H1 (cell line): ENCODE data around the gene CHD5. TPM values are rescaled to one million over a fixed set of nuclear protein-coding genes. Genes with fewer than 3 reads are reported as not detected.

ENCODE experiments used
- CTCF ChIA-PET: fragments of 300-600 bp; sonication (Branson Sonifier 250); formaldehyde crosslinking; loops from one replicate; lab custom pipeline; 2021; ENCODE audit not compliant: partially characterized antibody; lab: Charles Lee
- POLR2A ChIA-PET: fragments of 300-600 bp; sonication (Branson Sonifier 250); formaldehyde crosslinking; loops from one replicate; lab custom pipeline; 2021; ENCODE audit warnings: inconsistent platforms; ENCODE audit not compliant: partially characterized antibody; lab: Charles Lee
- DNase-seq, 2 experiments: peaks; one replicate each; pipeline versions ENCODE4 v3.0.0 to v3.0.0-alpha.2; 2010 to 2022; ENCODE audit warnings: low spot score in 2 of 2, low read depth in 1 of 2, mixed read lengths in 1 of 2
- FAIRE-seq: peaks from 2 replicates; lab custom pipeline; 2011; peaks lifted over from hg19 to GRCh38; lab: Jason Lieb, UNC
- H2AFZ ChIP-seq: 2 replicates; pipeline ENCODE4 v1.8.1; 2012; ENCODE audit warnings: low read length, inconsistent platforms
- H2AK5ac ChIP-seq: 2 replicates; pipeline ENCODE4 v1.6.1; 2013; ENCODE audit warnings: low read depth, low read length
- H2BK120ac ChIP-seq: replicated peaks from 2 replicates; pipeline ENCODE3; 2013; ENCODE audit warnings: low read depth, low read length, inconsistent platforms
- H2BK12ac ChIP-seq: 2 replicates; pipeline ENCODE4 v1.6.1; 2013; ENCODE audit warnings: low read depth, low read length
- H2BK15ac ChIP-seq: 2 replicates; pipeline ENCODE4 v1.6.1; 2013; ENCODE audit warnings: low read length
- H2BK20ac ChIP-seq: 2 replicates; pipeline ENCODE4 v1.6.1; 2013; ENCODE audit warnings: low read length
- H2BK5ac ChIP-seq: 2 replicates; pipeline ENCODE4 v1.6.1; 2013; ENCODE audit warnings: low read depth, low read length
- H3K14ac ChIP-seq: 2 replicates; pipeline ENCODE4 v1.6.1; 2013; ENCODE audit warnings: inconsistent platforms; ENCODE audit not compliant: insufficient read length
- H3K18ac ChIP-seq: 2 replicates; pipeline ENCODE4 v1.6.1; 2013; ENCODE audit warnings: low read length; ENCODE audit errors: extremely low read depth
- H3K23ac ChIP-seq: 2 replicates; pipeline ENCODE4 v1.6.1; 2013; ENCODE audit warnings: inconsistent platforms; ENCODE audit not compliant: insufficient read length
- H3K23me2 ChIP-seq: 2 replicates; pipeline ENCODE4 v1.6.1; 2013; ENCODE audit warnings: low read depth, low read length
- H3K27ac ChIP-seq: 2 replicates; pipeline ENCODE4 v1.6.1; 2011; ENCODE audit warnings: low read depth, low read length, inconsistent platforms
- H3K27me3 ChIP-seq, 4 experiments: replicated peaks in 1 of 4; 1 replicate in 1 of 4; 2 replicates in 3 of 4; pipeline versions ENCODE4 v1.6.1 to v1.8.1; 2011 to 2013; ENCODE audit warnings: low read length in 3 of 4, mild to moderate bottlenecking in 3 of 4, inconsistent platforms in 2 of 4, mixed read lengths in 2 of 4, moderate library complexity in 1 of 4; ENCODE audit not compliant: control insufficient read depth in 3 of 4, insufficient read depth in 3 of 4; ENCODE audit errors: extremely low read depth in 1 of 4
- H3K36me3 ChIP-seq, 4 experiments: 2 replicates each; pipeline versions ENCODE4 v1.6.1 to v1.8.1; 2011 to 2013; ENCODE audit warnings: mild to moderate bottlenecking in 4 of 4, low read length in 3 of 4, moderate library complexity in 2 of 4, control low read depth in 1 of 4, inconsistent platforms in 1 of 4; ENCODE audit not compliant: insufficient read depth in 4 of 4, control insufficient read depth in 2 of 4
- H3K4ac ChIP-seq: replicated peaks from 2 replicates; pipeline ENCODE3; 2013; ENCODE audit warnings: low read length, low read depth, mixed read lengths, inconsistent platforms; ENCODE audit not compliant: insufficient read length
- H3K4me1 ChIP-seq, 4 experiments: replicated peaks in 1 of 4; 1 replicate in 1 of 4; 2 replicates in 3 of 4; pipeline versions ENCODE4 v1.6.1 to v1.8.1; 2011 to 2013; ENCODE audit warnings: low read length in 3 of 4, inconsistent platforms in 2 of 4, mixed read lengths in 1 of 4; ENCODE audit not compliant: insufficient read depth in 4 of 4, control insufficient read depth in 3 of 4
- H3K4me2 ChIP-seq, 2 experiments: 2 replicates each; pipeline versions ENCODE4 v1.6.1 to v1.8.1; 2011 to 2013; ENCODE audit warnings: low read depth in 2 of 2, low read length in 2 of 2, control low read depth in 1 of 2, inconsistent platforms in 1 of 2, mild to moderate bottlenecking in 1 of 2; ENCODE audit not compliant: insufficient read depth in 1 of 2
- H3K4me3 ChIP-seq, 4 experiments: fragments of 200-600, 300-600 bp in 1 of 4; sonication (generic), shearing (Covaris generic), sonication (Bioruptor Twin) in 1 of 4; 2 replicates each; pipeline versions ENCODE4 v1.5.1 to v1.8.1; 2011 to 2016; ENCODE audit warnings: low read length in 4 of 4, low read depth in 3 of 4, control low read depth in 2 of 4, inconsistent platforms in 2 of 4, mild to moderate bottlenecking in 2 of 4, mixed read lengths in 1 of 4, moderate library complexity in 1 of 4; ENCODE audit not compliant: insufficient read depth in 2 of 4; ENCODE audit errors: extremely low read depth in 1 of 4
- H3K56ac ChIP-seq: replicated peaks from 2 replicates; pipeline ENCODE3; 2013; ENCODE audit warnings: low read depth, mild to moderate bottlenecking, mixed read lengths, low read length, inconsistent platforms; ENCODE audit not compliant: insufficient read length
- H3K79me1 ChIP-seq: 2 replicates; pipeline ENCODE4 v1.6.1; 2013; ENCODE audit warnings: low read depth, low read length, control low read depth
- H3K79me2 ChIP-seq, 2 experiments: 2 replicates each; pipeline versions ENCODE4 v1.6.1 to v1.8.1; 2012 to 2013; ENCODE audit warnings: low read length in 2 of 2, mild to moderate bottlenecking in 2 of 2, inconsistent platforms in 1 of 2; ENCODE audit not compliant: insufficient read depth in 2 of 2, control insufficient read depth in 1 of 2
- H3K9ac ChIP-seq, 4 experiments: replicated peaks in 1 of 4; 1 replicate in 1 of 4; 2 replicates in 3 of 4; pipeline versions ENCODE4 v1.6.1 to v1.8.1; 2011 to 2013; ENCODE audit warnings: low read depth in 3 of 4, low read length in 3 of 4, control low read depth in 2 of 4, mild to moderate bottlenecking in 2 of 4, moderate library complexity in 2 of 4, inconsistent platforms in 1 of 4; ENCODE audit errors: extremely low read depth in 1 of 4
- H3K9me3 ChIP-seq, 2 experiments: 2 replicates each; pipeline versions ENCODE4 v1.6.1 to v1.8.1; 2012 to 2013; ENCODE audit warnings: mild to moderate bottlenecking in 2 of 2, moderate library complexity in 2 of 2, control low read depth in 1 of 2, inconsistent platforms in 1 of 2, low read depth in 1 of 2, low read length in 1 of 2, mixed read lengths in 1 of 2; ENCODE audit not compliant: insufficient read depth in 2 of 2
- H4K20me1 ChIP-seq, 2 experiments: replicated peaks in 1 of 2; 2 replicates each; pipeline versions ENCODE3 to v1.8.1; 2011 to 2013; ENCODE audit warnings: inconsistent platforms in 2 of 2, low read length in 2 of 2, mild to moderate bottlenecking in 1 of 2; ENCODE audit not compliant: insufficient read depth in 2 of 2, control insufficient read depth in 1 of 2
- H4K5ac ChIP-seq: 2 replicates; pipeline ENCODE4 v1.6.1; 2013; ENCODE audit warnings: low read length, low read depth, mixed read lengths, inconsistent platforms; ENCODE audit not compliant: insufficient read length
- H4K8ac ChIP-seq: 2 replicates; pipeline ENCODE4 v1.8.0; 2013; ENCODE audit warnings: mild to moderate bottlenecking, moderate library complexity, low read length, inconsistent platforms; ENCODE audit not compliant: insufficient read depth; ENCODE audit errors: extremely low read depth
- H4K91ac ChIP-seq: replicated peaks from 2 replicates; pipeline ENCODE3; 2013; ENCODE audit warnings: low read length, mixed read lengths, inconsistent platforms; ENCODE audit not compliant: insufficient read length
- CREB1 ChIP-seq: IDR thresholded peaks from 2 replicates; pipeline ENCODE4 v1.6.1; 2012; ENCODE audit warnings: inconsistent platforms
- CTCF ChIP-seq, 3 experiments: IDR thresholded peaks; 1 replicate in 2 of 3; 2 replicates in 1 of 3; pipeline versions ENCODE4 v1.5.1 to v1.6.1; 2011; ENCODE audit warnings: low read length in 3 of 3, mild to moderate bottlenecking in 3 of 3, inconsistent platforms in 2 of 3, low read depth in 1 of 3, moderate library complexity in 1 of 3; ENCODE audit not compliant: insufficient read depth in 1 of 3; ENCODE audit errors: control extremely low read depth in 1 of 3
- KDM5A ChIP-seq: fragments of 200-600 bp; IDR thresholded peaks from 2 replicates; pipeline ENCODE4 v1.7.1; 2012; ENCODE audit warnings: mild to moderate bottlenecking, low read length, inconsistent platforms, mixed read lengths
- MAFK ChIP-seq: IDR thresholded peaks from 2 replicates; pipeline ENCODE4 v1.6.1; 2012; ENCODE audit warnings: low read depth, mild to moderate bottlenecking, improper control_type of control experiment, low read length
- POLR2A ChIP-seq, 2 experiments: IDR thresholded peaks; 1 replicate in 1 of 2; 2 replicates in 1 of 2; pipeline ENCODE4 v1.6.1; 2011; ENCODE audit warnings: low read depth in 2 of 2, low read length in 2 of 2, mild to moderate bottlenecking in 2 of 2; ENCODE audit errors: control extremely low read depth in 1 of 2
- SIRT6 ChIP-seq: IDR thresholded peaks from one replicate; pipeline ENCODE4 v1.7.1; 2012; ENCODE audit warnings: low read length, inconsistent platforms
- SP2 ChIP-seq: IDR thresholded peaks from 2 replicates; pipeline ENCODE4 v1.6.1; 2012; ENCODE audit warnings: mild to moderate bottlenecking, low read length, inconsistent platforms
- SUZ12 ChIP-seq: fragments of 200-600 bp; sonication (generic); IDR thresholded peaks from 2 replicates; pipeline ENCODE4 v1.6.1; 2012; ENCODE audit warnings: mild to moderate bottlenecking, inconsistent platforms, low read length, moderate library complexity, mixed read lengths
- TBP ChIP-seq: IDR thresholded peaks from 2 replicates; pipeline ENCODE4 v1.6.1; 2011; ENCODE audit warnings: low read depth, low read length, improper control_type of control experiment
- ZNF274 ChIP-seq: IDR thresholded peaks from 2 replicates; pipeline ENCODE4 v1.7.0; 2012; ENCODE audit warnings: low read length, borderline replicate concordance; ENCODE audit errors: extremely low read depth
- WGBS, 2 experiments: shearing (Covaris generic) in 1 of 2; methylation state at CpG; one replicate each; pipeline versions ENCODE4 v1.1.6 to v1.1.7; 2013 to 2015; ENCODE audit warnings: low lambda C conversion rate in 2 of 2, mixed read lengths in 2 of 2, inconsistent platforms in 1 of 2, low coverage in 1 of 2, missing lambda C conversion rate in 1 of 2; ENCODE audit not compliant: insufficient replicate concordance in 2 of 2, insufficient coverage in 1 of 2, insufficient read length in 1 of 2; ENCODE audit errors: extremely low coverage in 1 of 2, missing lambda C conversion rate in 1 of 2; 5-methylcytosine and 5-hydroxymethylcytosine counted together
- polyA plus RNA-seq, 7 experiments: library from polyadenylated mRNA; depleted of rRNA in 3 of 7; stranded (reverse) in 5 of 7; unstranded in 2 of 7; fragments of >200 nt in 5 of 7; fragments of 200-250 nt in 2 of 7; gene quantifications; 1 replicate in 5 of 7; 2 replicates in 1 of 7; 4 replicates in 1 of 7; pipeline versions ENCODE4 v1.2.1 to v1.2.3, GENCODE V29; 2011 to 2013; ENCODE audit warnings: missing spikeins in 2 of 7, mixed read lengths in 2 of 7
- total RNA-seq: library from RNA; stranded (reverse); fragmentation: NEBNext Ultra II Directional; extraction: Animal tissue kit (Norgen Biotek cat#: 25700); gene quantifications from 2 replicates; pipeline ENCODE4 v1.2.1, GENCODE V29; 2021

Gene CHD5
- total and polyA plus RNA-seq, 2 of the 8 experiments (the other 6 are each of a cell fraction or from before 2014, with no cell fraction given), result 0.42 to 1.8 TPM

DNA sequence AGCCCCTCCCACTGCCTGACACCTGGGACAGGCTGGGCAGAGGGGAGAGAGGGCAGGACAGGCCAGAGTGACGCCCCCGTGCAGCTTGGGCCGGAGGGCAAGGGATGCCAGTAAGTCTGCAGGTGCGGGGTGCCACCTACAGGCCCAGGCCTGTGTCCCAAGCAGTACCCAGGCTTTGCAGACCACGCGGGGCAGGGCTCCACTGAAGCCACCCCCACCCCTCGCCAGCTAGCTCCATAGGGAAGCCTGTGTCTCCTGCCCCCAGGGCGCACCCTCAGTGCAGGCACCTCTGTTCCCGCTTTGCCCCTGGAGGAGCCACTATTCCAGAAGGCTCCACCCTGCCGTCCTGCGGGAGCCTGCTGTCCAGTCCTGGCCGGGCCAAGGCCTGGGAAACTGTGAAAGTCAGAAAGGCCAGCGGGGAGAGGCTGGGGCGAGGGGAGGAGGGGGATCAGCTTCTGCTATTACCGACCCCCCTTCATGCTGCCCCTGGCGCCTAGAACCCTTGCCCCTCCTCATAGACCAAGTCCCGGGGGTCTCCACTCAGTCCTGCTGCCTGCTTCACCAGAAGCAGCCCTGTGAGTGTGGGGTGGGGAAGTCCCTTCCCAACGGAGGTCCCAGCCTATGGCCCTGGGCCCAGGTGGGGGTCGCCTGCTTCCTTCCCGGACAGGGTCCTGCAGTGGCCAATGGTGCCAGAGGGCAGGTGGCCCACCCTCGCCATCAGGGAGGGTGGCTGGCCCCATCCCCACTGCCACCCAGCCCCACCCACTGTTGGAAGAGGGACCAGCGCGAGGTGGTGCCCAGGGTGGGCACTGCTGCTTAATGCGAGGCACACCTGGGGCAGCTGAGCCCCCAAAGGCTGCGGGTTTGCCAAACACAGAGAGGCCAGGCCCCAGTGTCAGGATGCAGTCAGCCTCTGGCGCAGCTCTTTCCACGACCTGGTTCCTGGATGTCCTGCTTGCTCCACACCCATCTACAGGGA lies 80.0 kb downstream of the CHD5 start:
- H3K23me2 ChIP-seq, result no peaks in the 10 kb centered on the region
- no peak overlapping the region for H2BK15ac ChIP-seq
- no peak overlapping the region for H2BK120ac ChIP-seq
- H3K4me1 ChIP-seq, result no peaks in the 10 kb centered on the region; a peak in 2 of 7 replicates
- no peak overlapping the region for H3K4me3 ChIP-seq
- no peak overlapping the region for H3K4me2 ChIP-seq
- H3K9ac ChIP-seq, result no peak overlapping the region
- no peak overlapping the region for H4K91ac ChIP-seq
- no peak overlapping the region for H3K18ac ChIP-seq
- H2BK5ac ChIP-seq, result no peak overlapping the region
- no peak overlapping the region for H2AFZ ChIP-seq
- CTCF ChIA-PET, result interaction anchor here (0.7 to 1.5 kb wide), 13 partner anchors 9 to 154 kb away, joined by 3 to 6 read pairs (median 4); partner anchors contain the start of gene KCNAB2
- no peaks in the 10 kb centered on the region for H3K36me3 ChIP-seq
- no peak overlapping the region for H3K23ac ChIP-seq
- DNase-seq (no peak), FAIRE-seq (no peak)
- H3K27ac ChIP-seq, result no peak overlapping the region
- 87% methylated on average over 22 of the region's 27 CpGs; no CpG with 5 or more reads in 1 of the 2 experiments for WGBS, 2 experiments
- no peak overlapping the region for H2AK5ac ChIP-seq
- no peak overlapping the region for H2BK12ac ChIP-seq
- H3K9me3 ChIP-seq, result no peaks in the 10 kb centered on the region
- no peaks in the 10 kb centered on the region for H3K27me3 ChIP-seq
- no peak overlapping the region for H4K8ac ChIP-seq
- H3K79me2 ChIP-seq, result no peaks in the 10 kb centered on the region
- no peaks in the 10 kb centered on the region for H3K79me1 ChIP-seq
- H2BK20ac ChIP-seq, result no peak overlapping the region
- H3K4ac ChIP-seq, result no peak overlapping the region
- H3K56ac ChIP-seq, result no peak overlapping the region
- no peak overlapping the region for H4K5ac ChIP-seq
- POLR2A ChIA-PET, result interaction anchor here (1.2 kb wide), 1 partner anchor 37 kb away, joined by 4 read pairs; no protein-coding TSS in a partner anchor
- peaks cover 0 to 2% of the 10 kb centered on the region in 2 experiments for H4K20me1 ChIP-seq
- no peak overlapping the region for H3K14ac ChIP-seq
- no peak for TF ChIP-seq SUZ12
- TF ChIP-seq CREB1, result no peak
- no peak for TF ChIP-seq TBP
- no peak for TF ChIP-seq SP2
- TF ChIP-seq KDM5A, result no peak
- no peak for TF ChIP-seq MAFK
- no peak for TF ChIP-seq ZNF274
- TF ChIP-seq POLR2A (IDR thresholded peaks at IDR 0.05; ENCODE audit: control extremely low read depth in 1 of 2, low read depth in 2 of 2, low read length in 2 of 2), result no peak
- peak in 2 of 3 experiments; percentile 31 to 41; a peak in 2 of 4 replicates for TF ChIP-seq CTCF (IDR thresholded peaks at IDR 0.05; ENCODE audit: control extremely low read depth in 1 of 3, insufficient read depth in 1 of 3, low read depth in 1 of 3, low read length in 3 of 3)
- TF ChIP-seq SIRT6, result no peak
